H1 (cell line): ENCODE data around the gene GLCE. TPM values are rescaled to one million over a fixed set of nuclear protein-coding genes. Genes with fewer than 3 reads are reported as not detected.

Experiments
- CTCF ChIA-PET: fragments of 300-600 bp; sonication (Branson Sonifier 250); formaldehyde crosslinking; loops from one replicate; lab custom pipeline; 2021; ENCODE audit not compliant: partially characterized antibody; lab: Charles Lee
- POLR2A ChIA-PET: fragments of 300-600 bp; sonication (Branson Sonifier 250); formaldehyde crosslinking; loops from one replicate; lab custom pipeline; 2021; ENCODE audit warnings: inconsistent platforms; ENCODE audit not compliant: partially characterized antibody; lab: Charles Lee
- DNase-seq, 2 experiments: peaks; one replicate each; pipeline versions ENCODE4 v3.0.0 to v3.0.0-alpha.2; 2010 to 2022; ENCODE audit warnings: low spot score in 2 of 2, low read depth in 1 of 2, mixed read lengths in 1 of 2
- FAIRE-seq: peaks from 2 replicates; lab custom pipeline; 2011; peaks lifted over from hg19 to GRCh38; lab: Jason Lieb, UNC
- H2AFZ ChIP-seq: 2 replicates; pipeline ENCODE4 v1.8.1; 2012; ENCODE audit warnings: low read length, inconsistent platforms
- H2AK5ac ChIP-seq: 2 replicates; pipeline ENCODE4 v1.6.1; 2013; ENCODE audit warnings: low read depth, low read length
- H2BK120ac ChIP-seq: replicated peaks from 2 replicates; pipeline ENCODE3; 2013; ENCODE audit warnings: low read depth, low read length, inconsistent platforms
- H2BK12ac ChIP-seq: 2 replicates; pipeline ENCODE4 v1.6.1; 2013; ENCODE audit warnings: low read depth, low read length
- H2BK15ac ChIP-seq: 2 replicates; pipeline ENCODE4 v1.6.1; 2013; ENCODE audit warnings: low read length
- H2BK20ac ChIP-seq: 2 replicates; pipeline ENCODE4 v1.6.1; 2013; ENCODE audit warnings: low read length
- H2BK5ac ChIP-seq: 2 replicates; pipeline ENCODE4 v1.6.1; 2013; ENCODE audit warnings: low read depth, low read length
- H3K14ac ChIP-seq: 2 replicates; pipeline ENCODE4 v1.6.1; 2013; ENCODE audit warnings: inconsistent platforms; ENCODE audit not compliant: insufficient read length
- H3K18ac ChIP-seq: 2 replicates; pipeline ENCODE4 v1.6.1; 2013; ENCODE audit warnings: low read length; ENCODE audit errors: extremely low read depth
- H3K23ac ChIP-seq: 2 replicates; pipeline ENCODE4 v1.6.1; 2013; ENCODE audit warnings: inconsistent platforms; ENCODE audit not compliant: insufficient read length
- H3K23me2 ChIP-seq: 2 replicates; pipeline ENCODE4 v1.6.1; 2013; ENCODE audit warnings: low read depth, low read length
- H3K27ac ChIP-seq: 2 replicates; pipeline ENCODE4 v1.6.1; 2011; ENCODE audit warnings: low read depth, low read length, inconsistent platforms
- H3K27me3 ChIP-seq, 4 experiments: replicated peaks in 1 of 4; 1 replicate in 1 of 4; 2 replicates in 3 of 4; pipeline versions ENCODE4 v1.6.1 to v1.8.1; 2011 to 2013; ENCODE audit warnings: low read length in 3 of 4, mild to moderate bottlenecking in 3 of 4, inconsistent platforms in 2 of 4, mixed read lengths in 2 of 4, moderate library complexity in 1 of 4; ENCODE audit not compliant: control insufficient read depth in 3 of 4, insufficient read depth in 3 of 4; ENCODE audit errors: extremely low read depth in 1 of 4
- H3K36me3 ChIP-seq, 4 experiments: 2 replicates each; pipeline versions ENCODE4 v1.6.1 to v1.8.1; 2011 to 2013; ENCODE audit warnings: mild to moderate bottlenecking in 4 of 4, low read length in 3 of 4, moderate library complexity in 2 of 4, control low read depth in 1 of 4, inconsistent platforms in 1 of 4; ENCODE audit not compliant: insufficient read depth in 4 of 4, control insufficient read depth in 2 of 4
- H3K4ac ChIP-seq: replicated peaks from 2 replicates; pipeline ENCODE3; 2013; ENCODE audit warnings: low read length, low read depth, mixed read lengths, inconsistent platforms; ENCODE audit not compliant: insufficient read length
- H3K4me1 ChIP-seq, 4 experiments: replicated peaks in 1 of 4; 1 replicate in 1 of 4; 2 replicates in 3 of 4; pipeline versions ENCODE4 v1.6.1 to v1.8.1; 2011 to 2013; ENCODE audit warnings: low read length in 3 of 4, inconsistent platforms in 2 of 4, mixed read lengths in 1 of 4; ENCODE audit not compliant: insufficient read depth in 4 of 4, control insufficient read depth in 3 of 4
- H3K4me2 ChIP-seq, 2 experiments: 2 replicates each; pipeline versions ENCODE4 v1.6.1 to v1.8.1; 2011 to 2013; ENCODE audit warnings: low read depth in 2 of 2, low read length in 2 of 2, control low read depth in 1 of 2, inconsistent platforms in 1 of 2, mild to moderate bottlenecking in 1 of 2; ENCODE audit not compliant: insufficient read depth in 1 of 2
- H3K4me3 ChIP-seq, 4 experiments: fragments of 200-600, 300-600 bp in 1 of 4; sonication (generic), shearing (Covaris generic), sonication (Bioruptor Twin) in 1 of 4; 2 replicates each; pipeline versions ENCODE4 v1.5.1 to v1.8.1; 2011 to 2016; ENCODE audit warnings: low read length in 4 of 4, low read depth in 3 of 4, control low read depth in 2 of 4, inconsistent platforms in 2 of 4, mild to moderate bottlenecking in 2 of 4, mixed read lengths in 1 of 4, moderate library complexity in 1 of 4; ENCODE audit not compliant: insufficient read depth in 2 of 4; ENCODE audit errors: extremely low read depth in 1 of 4
- H3K56ac ChIP-seq: replicated peaks from 2 replicates; pipeline ENCODE3; 2013; ENCODE audit warnings: low read depth, mild to moderate bottlenecking, mixed read lengths, low read length, inconsistent platforms; ENCODE audit not compliant: insufficient read length
- H3K79me1 ChIP-seq: 2 replicates; pipeline ENCODE4 v1.6.1; 2013; ENCODE audit warnings: low read depth, low read length, control low read depth
- H3K79me2 ChIP-seq, 2 experiments: 2 replicates each; pipeline versions ENCODE4 v1.6.1 to v1.8.1; 2012 to 2013; ENCODE audit warnings: low read length in 2 of 2, mild to moderate bottlenecking in 2 of 2, inconsistent platforms in 1 of 2; ENCODE audit not compliant: insufficient read depth in 2 of 2, control insufficient read depth in 1 of 2
- H3K9ac ChIP-seq, 4 experiments: replicated peaks in 1 of 4; 1 replicate in 1 of 4; 2 replicates in 3 of 4; pipeline versions ENCODE4 v1.6.1 to v1.8.1; 2011 to 2013; ENCODE audit warnings: low read depth in 3 of 4, low read length in 3 of 4, control low read depth in 2 of 4, mild to moderate bottlenecking in 2 of 4, moderate library complexity in 2 of 4, inconsistent platforms in 1 of 4; ENCODE audit errors: extremely low read depth in 1 of 4
- H3K9me3 ChIP-seq, 2 experiments: 2 replicates each; pipeline versions ENCODE4 v1.6.1 to v1.8.1; 2012 to 2013; ENCODE audit warnings: mild to moderate bottlenecking in 2 of 2, moderate library complexity in 2 of 2, control low read depth in 1 of 2, inconsistent platforms in 1 of 2, low read depth in 1 of 2, low read length in 1 of 2, mixed read lengths in 1 of 2; ENCODE audit not compliant: insufficient read depth in 2 of 2
- H4K20me1 ChIP-seq, 2 experiments: replicated peaks in 1 of 2; 2 replicates each; pipeline versions ENCODE3 to v1.8.1; 2011 to 2013; ENCODE audit warnings: inconsistent platforms in 2 of 2, low read length in 2 of 2, mild to moderate bottlenecking in 1 of 2; ENCODE audit not compliant: insufficient read depth in 2 of 2, control insufficient read depth in 1 of 2
- H4K5ac ChIP-seq: 2 replicates; pipeline ENCODE4 v1.6.1; 2013; ENCODE audit warnings: low read length, low read depth, mixed read lengths, inconsistent platforms; ENCODE audit not compliant: insufficient read length
- H4K8ac ChIP-seq: 2 replicates; pipeline ENCODE4 v1.8.0; 2013; ENCODE audit warnings: mild to moderate bottlenecking, moderate library complexity, low read length, inconsistent platforms; ENCODE audit not compliant: insufficient read depth; ENCODE audit errors: extremely low read depth
- H4K91ac ChIP-seq: replicated peaks from 2 replicates; pipeline ENCODE3; 2013; ENCODE audit warnings: low read length, mixed read lengths, inconsistent platforms; ENCODE audit not compliant: insufficient read length
- HDAC6 ChIP-seq: IDR thresholded peaks from one replicate; pipeline ENCODE4 v1.7.1; 2012; ENCODE audit warnings: low read depth, mild to moderate bottlenecking, inconsistent platforms, low read length, moderate library complexity
- POLR2AphosphoS5 ChIP-seq: IDR thresholded peaks from 2 replicates; pipeline ENCODE4 v1.6.1; 2011; ENCODE audit warnings: low read depth, low read length
- SUZ12 ChIP-seq: fragments of 200-600 bp; sonication (generic); IDR thresholded peaks from 2 replicates; pipeline ENCODE4 v1.6.1; 2012; ENCODE audit warnings: mild to moderate bottlenecking, inconsistent platforms, low read length, moderate library complexity, mixed read lengths
- TCF12 ChIP-seq: IDR thresholded peaks from 2 replicates; pipeline ENCODE4 v1.6.1; 2011; ENCODE audit warnings: low read depth, mild to moderate bottlenecking, low read length
- WGBS, 2 experiments: shearing (Covaris generic) in 1 of 2; methylation state at CpG; one replicate each; pipeline versions ENCODE4 v1.1.6 to v1.1.7; 2013 to 2015; ENCODE audit warnings: low lambda C conversion rate in 2 of 2, mixed read lengths in 2 of 2, inconsistent platforms in 1 of 2, low coverage in 1 of 2, missing lambda C conversion rate in 1 of 2; ENCODE audit not compliant: insufficient replicate concordance in 2 of 2, insufficient coverage in 1 of 2, insufficient read length in 1 of 2; ENCODE audit errors: extremely low coverage in 1 of 2, missing lambda C conversion rate in 1 of 2; 5-methylcytosine and 5-hydroxymethylcytosine counted together
- polyA plus RNA-seq, 7 experiments: library from polyadenylated mRNA; depleted of rRNA in 3 of 7; stranded (reverse) in 5 of 7; unstranded in 2 of 7; fragments of >200 nt in 5 of 7; fragments of 200-250 nt in 2 of 7; gene quantifications; 1 replicate in 5 of 7; 2 replicates in 1 of 7; 4 replicates in 1 of 7; pipeline versions ENCODE4 v1.2.1 to v1.2.3, GENCODE V29; 2011 to 2013; ENCODE audit warnings: missing spikeins in 2 of 7, mixed read lengths in 2 of 7
- total RNA-seq: library from RNA; stranded (reverse); fragmentation: NEBNext Ultra II Directional; extraction: Animal tissue kit (Norgen Biotek cat#: 25700); gene quantifications from 2 replicates; pipeline ENCODE4 v1.2.1, GENCODE V29; 2021

Gene GLCE
- total and polyA plus RNA-seq, 2 of the 8 experiments (the other 6 are each of a cell fraction or from before 2014, with no cell fraction given), result 17.1 to 22.7 TPM

DNA sequence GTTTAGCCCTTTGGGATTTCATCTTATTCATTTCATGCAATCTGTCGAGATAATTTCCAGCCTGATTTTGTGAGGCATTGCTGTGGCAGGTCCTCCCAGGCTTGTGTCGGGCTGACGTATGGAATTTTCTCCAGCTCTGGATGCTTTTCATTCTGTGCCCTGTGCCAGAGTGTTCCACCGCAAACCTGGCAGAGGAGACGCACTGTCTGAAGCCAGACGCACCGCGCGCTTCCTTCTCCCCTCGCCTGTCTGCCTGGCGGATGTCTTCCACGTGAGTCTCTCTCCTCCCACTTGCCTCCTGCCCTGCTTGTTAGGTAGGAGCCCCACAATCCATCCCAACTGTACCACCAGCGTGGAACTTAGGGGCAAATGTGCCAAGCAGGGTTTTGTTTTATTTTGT, 20.1 kb upstream of the GLCE start:
- no peak overlapping the region for H3K23ac ChIP-seq
- H3K27ac ChIP-seq, result no peak overlapping the region
- H3K9me3 ChIP-seq, result no peaks in the 10 kb centered on the region
- peaks cover 0 to 5% (median 3%) of the 10 kb centered on the region in 4 experiments; a peak in 3 of 7 replicates for H3K4me1 ChIP-seq
- no peak overlapping the region for H2BK15ac ChIP-seq
- no peak overlapping the region for H3K4me2 ChIP-seq
- no peak overlapping the region for H3K18ac ChIP-seq
- no peak for FAIRE-seq
- 85% methylated on average over 13 of the region's 13 CpGs; no CpG with 5 or more reads in 1 of the 2 experiments for WGBS, 2 experiments
- H2BK120ac ChIP-seq, result no peak overlapping the region
- no peak for DNase-seq
- no peak overlapping the region for H4K5ac ChIP-seq
- no peaks in the 10 kb centered on the region for H4K20me1 ChIP-seq
- no peak overlapping the region for H3K14ac ChIP-seq
- CTCF ChIA-PET, result interaction anchor here (0.9 to 3.1 kb wide), 11 partner anchors 9 to 73 kb away, joined by 3 to 12 read pairs (median 5); no protein-coding TSS in a partner anchor
- no peak overlapping the region for H2BK12ac ChIP-seq
- H3K56ac ChIP-seq, result no peak overlapping the region
- H3K27me3 ChIP-seq, result no peaks in the 10 kb centered on the region; a peak in 1 of 7 replicates
- no peak overlapping the region for H4K91ac ChIP-seq
- no peak overlapping the region for H2AFZ ChIP-seq
- no peak for TF ChIP-seq SUZ12
- TF ChIP-seq TCF12, result no peak
- TF ChIP-seq POLR2AphosphoS5, result no peak
- no peak for TF ChIP-seq HDAC6
- H4K8ac ChIP-seq, result no peak overlapping the region
- no peak overlapping the region for H3K9ac ChIP-seq
- no peak overlapping the region for H3K4ac ChIP-seq
- H3K79me1 ChIP-seq, result no peaks in the 10 kb centered on the region
- H2BK5ac ChIP-seq, result no peak overlapping the region
- H2BK20ac ChIP-seq, result no peak overlapping the region; the same call in 1 of the 2 replicates
- H2AK5ac ChIP-seq, result no peak overlapping the region
- no peaks in the 10 kb centered on the region for H3K79me2 ChIP-seq
- POLR2A ChIA-PET, result no interaction called here
- no peaks in the 10 kb centered on the region; the same call in 1 of the 2 replicates for H3K23me2 ChIP-seq
- no peak overlapping the region for H3K4me3 ChIP-seq
- no peaks in the 10 kb centered on the region for H3K36me3 ChIP-seq
